GM12801 (cell line): ENCODE data around the gene ZNF586.

Experiments used
- TF ChIP-seq, protein P1 (sequence below): IDR thresholded peaks from one replicate; pipeline ENCODE4 v1.5.1; 2011; ENCODE audit warnings: control low read depth; ENCODE audit not compliant: insufficient read length; ENCODE audit errors: extremely low read depth

Gene ZNF586

DNA sequence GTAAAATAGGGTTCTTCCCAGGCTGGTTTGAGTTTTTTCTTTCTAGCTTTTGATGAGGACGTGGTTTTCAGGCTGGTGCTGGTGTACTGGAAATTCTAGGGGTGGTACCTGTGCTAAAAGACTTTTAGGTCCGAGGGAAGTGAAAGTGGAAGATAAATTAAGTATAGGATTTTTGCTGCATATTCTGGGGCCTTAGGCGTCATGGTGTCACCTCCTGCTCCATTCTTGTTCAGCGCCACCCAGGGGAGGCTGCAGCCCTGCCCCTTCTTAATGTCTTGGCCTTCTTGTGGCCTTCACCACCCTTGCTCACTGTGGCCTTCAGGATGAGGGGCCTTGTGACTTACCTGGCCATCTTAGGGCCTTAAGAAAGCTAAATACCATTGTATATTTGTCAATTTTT is 32.8 kb downstream of the ZNF586 start:
- TF ChIP-seq, protein P1, sequence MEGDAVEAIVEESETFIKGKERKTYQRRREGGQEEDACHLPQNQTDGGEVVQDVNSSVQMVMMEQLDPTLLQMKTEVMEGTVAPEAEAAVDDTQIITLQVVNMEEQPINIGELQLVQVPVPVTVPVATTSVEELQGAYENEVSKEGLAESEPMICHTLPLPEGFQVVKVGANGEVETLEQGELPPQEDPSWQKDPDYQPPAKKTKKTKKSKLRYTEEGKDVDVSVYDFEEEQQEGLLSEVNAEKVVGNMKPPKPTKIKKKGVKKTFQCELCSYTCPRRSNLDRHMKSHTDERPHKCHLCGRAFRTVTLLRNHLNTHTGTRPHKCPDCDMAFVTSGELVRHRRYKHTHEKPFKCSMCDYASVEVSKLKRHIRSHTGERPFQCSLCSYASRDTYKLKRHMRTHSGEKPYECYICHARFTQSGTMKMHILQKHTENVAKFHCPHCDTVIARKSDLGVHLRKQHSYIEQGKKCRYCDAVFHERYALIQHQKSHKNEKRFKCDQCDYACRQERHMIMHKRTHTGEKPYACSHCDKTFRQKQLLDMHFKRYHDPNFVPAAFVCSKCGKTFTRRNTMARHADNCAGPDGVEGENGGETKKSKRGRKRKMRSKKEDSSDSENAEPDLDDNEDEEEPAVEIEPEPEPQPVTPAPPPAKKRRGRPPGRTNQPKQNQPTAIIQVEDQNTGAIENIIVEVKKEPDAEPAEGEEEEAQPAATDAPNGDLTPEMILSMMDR = no peak

DNA sequence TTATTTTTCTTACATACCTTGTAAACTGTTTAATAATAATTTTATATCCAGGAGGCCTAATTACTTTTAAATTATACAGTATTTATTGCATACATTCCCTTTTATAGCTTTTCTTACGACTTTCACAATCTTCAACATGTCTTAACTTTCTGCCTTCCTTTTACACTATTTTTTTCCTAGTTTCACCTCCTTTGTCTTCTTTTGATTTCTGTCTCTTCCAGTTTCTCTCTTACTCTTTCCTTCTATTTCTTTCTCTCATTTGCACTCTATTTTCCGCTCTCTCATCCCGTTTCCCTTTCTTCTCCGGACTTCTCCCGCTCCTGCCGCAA is 33.8 kb downstream of the ZNF586 start:
- TF ChIP-seq, protein P1 = no peak

DNA sequence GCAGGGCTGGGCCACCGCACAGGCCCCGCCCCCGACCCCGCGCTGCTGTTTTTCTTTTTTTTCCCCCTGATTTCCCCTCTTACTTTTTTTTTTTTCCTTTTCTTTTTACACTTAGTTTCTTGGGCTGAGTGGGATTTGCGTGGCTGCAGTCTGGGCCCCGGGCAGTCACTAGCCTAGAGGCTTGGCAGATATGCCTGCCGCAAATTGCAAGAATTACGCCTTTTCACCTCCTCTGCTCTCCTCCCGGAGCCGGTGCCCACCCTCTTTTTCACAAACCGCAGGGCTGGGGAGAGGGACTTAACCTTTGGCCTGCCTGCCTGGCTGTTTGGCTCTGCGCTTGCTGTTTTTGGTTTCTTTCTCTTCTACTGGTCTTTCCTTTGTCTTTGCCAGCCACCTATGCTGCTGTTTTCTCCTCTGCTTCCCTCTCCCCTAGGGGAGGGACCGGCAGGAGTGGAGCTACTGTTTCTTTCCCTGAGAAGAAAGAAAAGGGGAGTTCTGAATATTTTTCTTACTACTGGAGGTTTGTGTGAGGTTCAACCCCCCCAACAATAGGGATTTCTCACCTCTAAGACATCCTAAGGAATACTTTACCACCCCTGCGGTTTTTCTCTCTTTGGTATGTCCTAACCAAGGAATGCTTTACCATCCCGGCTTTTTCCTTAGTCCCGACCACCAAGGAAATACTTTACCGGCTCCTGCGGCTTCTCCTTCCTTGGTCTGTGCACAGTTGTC is 34.3 kb downstream of the ZNF586 start:
- TF ChIP-seq, protein P1 = no peak

DNA sequence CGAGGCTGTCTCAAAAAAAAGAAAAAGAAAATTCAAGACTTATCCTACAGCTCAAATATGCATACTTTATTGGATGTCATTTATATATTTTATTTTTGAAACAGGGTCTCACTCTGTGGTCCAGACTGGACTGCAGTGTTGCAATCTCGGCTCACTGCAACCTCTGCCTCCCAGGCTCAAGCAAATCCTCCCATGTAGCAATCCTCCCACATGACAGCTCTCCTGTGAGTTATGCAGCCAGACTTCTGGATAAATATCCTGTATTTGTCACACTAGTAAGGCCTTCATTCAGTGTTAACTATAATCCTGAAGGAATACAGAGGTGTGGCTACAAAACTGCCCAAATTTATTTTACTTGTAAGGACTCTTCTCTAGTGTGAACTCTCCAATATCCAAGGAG is 38.1 kb downstream of the ZNF586 start:
- TF ChIP-seq, protein P1 = no peak

DNA sequence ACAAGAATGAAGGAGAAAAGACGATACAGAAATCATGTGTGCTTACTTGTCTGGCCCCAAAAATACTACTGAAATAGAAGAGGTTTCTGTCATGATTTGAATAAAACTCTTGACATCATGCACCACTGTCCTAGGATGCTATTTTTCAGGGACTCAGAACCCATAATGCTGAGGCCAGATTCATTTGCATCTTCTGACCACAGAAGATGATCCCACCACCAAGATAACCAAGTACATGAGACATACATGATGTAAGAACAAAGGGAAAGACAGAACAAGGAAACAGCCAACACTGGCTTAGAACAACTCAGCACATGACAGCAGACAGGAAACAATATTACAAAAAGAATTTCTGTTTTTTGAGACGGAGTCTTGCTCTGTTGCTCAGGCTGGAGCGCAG is 42.8 kb downstream of the ZNF586 start:
- TF ChIP-seq, protein P1 = no peak

DNA sequence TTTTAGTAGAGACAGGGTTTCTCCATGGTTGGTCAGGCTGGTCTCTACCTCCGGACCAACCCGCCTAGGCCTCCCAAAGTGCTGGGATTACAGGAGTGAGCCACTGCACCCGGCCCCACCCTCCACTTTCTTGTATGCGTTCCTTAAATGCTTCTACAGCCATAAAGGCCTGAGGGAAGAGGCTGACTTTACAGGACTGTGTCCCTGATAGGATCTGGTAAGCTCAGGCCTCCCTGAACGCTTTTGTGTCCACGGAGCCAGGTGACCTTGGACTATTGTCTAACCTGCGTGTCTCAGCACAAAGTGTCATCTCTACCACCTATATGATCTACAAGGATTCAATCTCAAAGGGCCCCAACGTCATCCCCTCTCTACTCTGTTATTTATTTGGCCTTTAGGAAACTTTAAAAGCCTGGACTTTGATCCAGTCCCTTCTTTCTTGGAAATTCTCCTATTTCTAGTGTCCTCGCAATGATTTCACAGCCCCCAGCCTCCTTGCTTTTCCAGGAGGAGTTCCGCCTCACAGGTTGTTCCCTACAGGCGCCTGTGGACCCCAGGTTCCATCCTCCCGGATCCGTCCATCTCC is 44.5 kb downstream of the ZNF586 start:
- TF ChIP-seq, protein P1 = no peak

DNA sequence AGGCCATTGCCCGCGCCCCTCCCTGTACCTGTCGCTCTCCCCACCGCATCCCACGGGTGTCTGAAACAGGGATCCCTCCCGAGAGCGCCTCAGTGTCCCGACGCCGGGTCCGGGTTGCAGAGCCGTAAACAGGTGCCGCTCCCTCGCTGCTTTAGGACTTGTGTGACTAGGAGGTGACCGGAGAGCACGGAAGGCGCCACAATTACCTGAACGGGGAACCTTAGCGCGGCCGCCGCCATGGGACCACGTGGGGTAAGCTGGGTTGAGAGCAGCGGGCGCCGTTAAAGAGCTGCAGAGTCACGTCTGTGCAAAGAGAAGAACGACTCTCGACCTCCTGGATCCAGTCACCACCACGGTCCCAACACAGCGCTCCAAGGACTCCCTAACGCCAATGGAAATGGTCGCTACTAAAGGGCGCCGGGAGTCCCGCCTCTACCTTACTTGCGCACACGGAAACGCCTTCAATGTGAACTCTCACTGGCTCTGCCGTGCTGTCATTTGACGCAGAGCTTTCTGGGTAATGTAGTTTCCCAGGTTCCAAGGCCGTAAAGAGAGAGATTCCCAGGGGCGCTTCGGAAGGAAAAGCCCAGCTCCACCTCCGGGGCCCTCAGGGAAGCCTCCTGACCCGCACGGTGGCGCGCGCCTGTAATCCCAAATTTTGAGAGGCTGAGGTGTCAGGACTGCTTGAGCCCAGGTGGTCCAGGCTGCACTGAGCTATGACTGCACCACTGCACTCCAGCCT is 45.2 kb downstream of the ZNF586 start, which contains the start of gene ZNF552:
ZNF552 (minus strand) TSS at position 409 of the 742 bp plus-strand sequence; CDS start at position 239, 170 bp downstream.
- TF ChIP-seq, protein P1 = no peak
